Chondrocyte (in vitro differentiated cells): Measurements from ENCODE around the gene DDX41. TPM values are rescaled to one million over a fixed set of nuclear protein-coding genes. Genes with fewer than 3 reads are reported as not detected.
A peak's percentile ranks its signal among the peaks of the same experiment; 100 is the strongest.

Source experiments
- DNase-seq: peaks from one replicate; pipeline ENCODE4 v3.0.0; 2021; ENCODE audit warnings: mixed read lengths, low spot score
- H3K27ac Mint-ChIP-seq: one replicate; pipeline ENCODE4 v1.8.0; 2021; ENCODE audit warnings: mild to moderate bottlenecking, moderate library complexity, mixed read lengths; ENCODE audit not compliant: unreplicated experiment
- H3K27me3 Mint-ChIP-seq: 2 replicates; pipeline ENCODE4 v1.8.0; 2021; ENCODE audit warnings: low read depth, mixed read lengths
- H3K36me3 Mint-ChIP-seq: 2 replicates; pipeline ENCODE4 v1.8.0; 2021; ENCODE audit warnings: low read depth, mixed read lengths
- H3K4me1 Mint-ChIP-seq: 2 replicates; pipeline ENCODE4 v1.8.0; 2021; ENCODE audit warnings: low read depth, mild to moderate bottlenecking, mixed read lengths
- H3K4me3 Mint-ChIP-seq: one replicate; pipeline ENCODE4 v1.8.0; 2021; ENCODE audit warnings: mild to moderate bottlenecking, moderate library complexity, mixed read lengths; ENCODE audit not compliant: unreplicated experiment
- H3K9me3 Mint-ChIP-seq: 2 replicates; pipeline ENCODE4 v1.8.0; 2021; ENCODE audit warnings: low read depth, mixed read lengths
- CTCF ChIP-seq: fragments of 200-600 bp; sonication (generic); IDR thresholded peaks from 2 replicates; pipeline ENCODE4 v1.5.0; 2021; ENCODE audit warnings: antibody characterized with exemption, mild to moderate bottlenecking, moderate library complexity
- total RNA-seq: library from RNA; stranded (reverse); gene quantifications from 3 replicates; pipeline ENCODE4 v1.2.1, GENCODE V29; 2021

The DDX41 gene
- total RNA-seq, 1 donor from 2014 or later = 78.6 TPM

- H3K27ac Mint-ChIP-seq = peak overlapping the region; percentile 91
- H3K27me3 Mint-ChIP-seq = no peaks in the 10 kb centered on the region
- DNase-seq = no peak
- peaks cover 42% of the 10 kb centered on the region for H3K4me1 Mint-ChIP-seq
- peaks cover 5% of the 10 kb centered on the region for H3K9me3 Mint-ChIP-seq
- peaks cover 34% of the 10 kb centered on the region for H3K36me3 Mint-ChIP-seq
- TF ChIP-seq CTCF = no peak
- H3K4me3 Mint-ChIP-seq = peak overlapping the region; percentile 43
These were observed 48.5 kb downstream of the DDX41 start for GRCh38 chr5:177468329-177468684.

- Mint-ChIP-seq H3K27me3 (no peaks in the 10 kb centered on the region), H3K36me3 (peaks cover 37% of the 10 kb centered on the region), H3K4me1 (peaks cover 42% of the 10 kb centered on the region), H3K27ac (no peak overlapping the region), H3K9me3 (peaks cover 5% of the 10 kb centered on the region), H3K4me3 (no peak overlapping the region)
- TF ChIP-seq CTCF = no peak
- no peak for DNase-seq
These were observed 49.3 kb downstream of the DDX41 start for GRCh38 chr5:177467436-177467835.

GRCh38 chr5:177466861-177467260 is 49.9 kb downstream of the DDX41 start:
- H3K4me3 Mint-ChIP-seq = no peak overlapping the region
- H3K27ac Mint-ChIP-seq = peak overlapping the region; percentile 45
- TF ChIP-seq CTCF = no peak
- no peaks in the 10 kb centered on the region for H3K27me3 Mint-ChIP-seq
- DNase-seq = no peak
- H3K9me3 Mint-ChIP-seq = peaks cover 5% of the 10 kb centered on the region
- H3K4me1 Mint-ChIP-seq = peaks cover 37% of the 10 kb centered on the region
- H3K36me3 Mint-ChIP-seq = peaks cover 37% of the 10 kb centered on the region

GRCh38 chr5:177465044-177465443 is 51.7 kb downstream of the DDX41 start:
- H3K36me3 Mint-ChIP-seq = peaks cover 38% of the 10 kb centered on the region
- no peak for DNase-seq
- H3K27me3 Mint-ChIP-seq = no peaks in the 10 kb centered on the region
- peaks cover 5% of the 10 kb centered on the region for H3K9me3 Mint-ChIP-seq
- H3K4me3 Mint-ChIP-seq = no peak overlapping the region
- peaks cover 19% of the 10 kb centered on the region for H3K4me1 Mint-ChIP-seq
- H3K27ac Mint-ChIP-seq = no peak overlapping the region
- no peak for TF ChIP-seq CTCF

- Mint-ChIP-seq H3K27ac (no peak overlapping the region), H3K4me3 (no peak overlapping the region), H3K4me1 (peaks cover 4% of the 10 kb centered on the region), H3K27me3 (no peaks in the 10 kb centered on the region), H3K9me3 (peaks cover 5% of the 10 kb centered on the region), H3K36me3 (peaks cover 32% of the 10 kb centered on the region)
- no peak for DNase-seq
- TF ChIP-seq CTCF = no peak
These were observed 54.6 kb downstream of the DDX41 start for GRCh38 chr5:177462021-177462670.

Other genes with a start within 250 kb of the DDX41 start
- 31.5 to 37.3 TPM (median 36.7 TPM) in 3 replicates for gene RAB24, start 213.2 kb downstream of the DDX41 start, total RNA-seq
- 102 to 119 TPM (median 109 TPM) in 3 replicates for gene PRELID1, start 213.2 kb downstream of the DDX41 start, total RNA-seq
- gene MXD3, start 205.1 kb downstream of the DDX41 start, total RNA-seq = 6.5 to 9.4 TPM (median 8.4 TPM) in 3 replicates
- gene LMAN2, start 165.3 kb downstream of the DDX41 start, total RNA-seq = 76.6 to 128 TPM (median 83.4 TPM) in 3 replicates
- gene RGS14, start 159.0 kb downstream of the DDX41 start, total RNA-seq = 6.8 to 11.6 TPM (median 10.1 TPM) in 3 replicates
- not detected in 3 replicates for gene SLC34A1, start 132.5 kb downstream of the DDX41 start, total RNA-seq
- not detected in 3 replicates for gene PFN3, start 116.3 kb downstream of the DDX41 start, total RNA-seq
- 0.99 to 2.1 TPM (median 1.8 TPM) in 3 replicates for gene F12, start 107.4 kb downstream of the DDX41 start, total RNA-seq
- gene GRK6, start 90.3 kb downstream of the DDX41 start, total RNA-seq = 19.9 to 26.3 TPM (median 23.8 TPM) in 3 replicates
- 4.8 to 5.5 TPM (median 5.3 TPM) in 3 replicates for gene PRR7, start 70.1 kb downstream of the DDX41 start, total RNA-seq
- 207 to 277 TPM (median 274 TPM) in 3 replicates for gene DBN1, start 43.3 kb downstream of the DDX41 start, total RNA-seq
- 563 to 633 TPM (median 613 TPM) in 3 replicates for gene PDLIM7, start 19.4 kb downstream of the DDX41 start, total RNA-seq
- 4.7 to 7.7 TPM (median 7.5 TPM) in 3 replicates for gene DOK3, start 7.1 kb downstream of the DDX41 start, total RNA-seq
- gene FAM193B, start 37.6 kb upstream of the DDX41 start, total RNA-seq = 75.2 to 85.9 TPM (median 79.1 TPM) in 3 replicates
- 290 to 299 TPM (median 293 TPM) in 3 replicates for gene TMED9, start 75.2 kb upstream of the DDX41 start, total RNA-seq
- gene B4GALT7, start 83.2 kb upstream of the DDX41 start, total RNA-seq = 41.4 to 54.4 TPM (median 43.9 TPM) in 3 replicates